Activated CD4-positive, alpha-beta memory T cell treated with anti-CD3 and anti-CD28 coated beads for 36 hours (primary cell): ENCODE measurements around the gene PKD1L1. TPM values are rescaled to one million over a fixed set of nuclear protein-coding genes. Genes with fewer than 3 reads are reported as not detected.
A peak's percentile ranks its signal among the peaks of the same experiment; 100 is the strongest.

ENCODE experiments used
- CTCF ChIA-PET: fragments of 350-600 bp; sonication (Branson Sonifier 250); formaldehyde crosslinking; loops from one replicate; lab custom pipeline; 2021; ENCODE audit warnings: antibody characterized with exemption, inconsistent platforms; lab: Charles Lee
- POLR2A ChIA-PET: fragments of 350-600 bp; sonication (Branson Sonifier 250); formaldehyde crosslinking; loops from one replicate; lab custom pipeline; 2021; ENCODE audit warnings: antibody characterized with exemption; lab: Charles Lee
- DNase-seq: peaks from one replicate; pipeline ENCODE4 v3.0.0-alpha.2; 2020
- H3K27ac Mint-ChIP-seq: one replicate; pipeline ENCODE4 v1.8.0; 2021; ENCODE audit warnings: mixed read lengths
- H3K27me3 Mint-ChIP-seq: one replicate; pipeline ENCODE4 v1.8.0; 2021; ENCODE audit warnings: mixed read lengths
- H3K36me3 Mint-ChIP-seq: one replicate; pipeline ENCODE4 v1.8.0; 2021; ENCODE audit warnings: mixed read lengths
- H3K4me1 Mint-ChIP-seq: one replicate; pipeline ENCODE4 v1.8.0; 2021; ENCODE audit warnings: low read depth, mixed read lengths
- H3K4me3 Mint-ChIP-seq: one replicate; pipeline ENCODE4 v1.8.0; 2021; ENCODE audit warnings: mild to moderate bottlenecking, mixed read lengths
- H3K9me3 Mint-ChIP-seq: one replicate; pipeline ENCODE4 v1.8.0; 2021; ENCODE audit warnings: mixed read lengths
- intact Hi-C: fragments of 100-400 bp; cut with micrococcal nuclease; formaldehyde crosslinking; loops from one replicate; pipeline ENCODE4 v1.15.1; 2023
- total RNA-seq, 2 experiments: library from RNA; stranded (reverse); gene quantifications; one replicate each; pipeline ENCODE4 v1.2.3, GENCODE V29; 2021

Gene PKD1L1
- total RNA-seq, 2 experiments from 2014 or later, result 0.17 to 0.19 TPM

DNA sequence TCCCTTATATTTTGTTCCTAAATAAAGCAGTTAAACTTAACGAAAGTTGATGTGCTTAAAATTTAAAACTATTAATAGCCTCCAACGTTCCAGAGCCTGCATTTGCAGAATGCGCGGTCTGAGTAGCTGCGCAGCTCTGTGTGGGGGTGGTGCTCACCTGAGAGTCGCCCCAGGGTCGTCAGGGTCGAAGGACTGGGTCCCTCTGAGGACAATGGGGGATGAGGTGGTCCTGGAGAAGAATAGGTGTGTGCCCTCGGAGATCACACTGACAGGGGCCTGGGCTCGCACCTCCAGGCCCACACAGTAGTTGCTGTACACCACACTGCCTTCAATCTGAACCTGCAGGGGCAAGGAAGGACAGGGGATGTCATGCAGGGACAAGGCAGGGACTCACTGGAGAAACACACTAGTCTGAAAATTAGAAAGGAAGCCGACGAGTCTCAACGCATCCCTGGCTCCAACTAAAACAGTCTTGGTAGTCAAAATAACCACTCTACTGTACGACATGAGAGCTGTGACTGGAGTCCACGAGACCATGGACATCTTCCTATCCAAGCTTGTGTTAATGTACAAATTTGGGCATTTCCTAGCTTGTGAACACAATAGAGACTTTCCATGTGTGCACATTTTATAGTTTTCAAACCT is 54.4 kb downstream of the PKD1L1 start:
- intact Hi-C loops, result no loop called here
- ChIA-PET POLR2A (interaction anchor here (0.7 kb wide), 1 partner anchor 156 kb away, joined by 4 read pairs; no protein-coding TSS in a partner anchor), CTCF (no interaction called here)
- DNase-seq, result no peak
- no peaks in the 10 kb centered on the region for H3K4me1 Mint-ChIP-seq
- no peaks in the 10 kb centered on the region for H3K36me3 Mint-ChIP-seq
- H3K27ac Mint-ChIP-seq, result no peak overlapping the region
- H3K4me3 Mint-ChIP-seq, result no peak overlapping the region
- no peaks in the 10 kb centered on the region for H3K27me3 Mint-ChIP-seq
- H3K9me3 Mint-ChIP-seq, result no peaks in the 10 kb centered on the region

DNA sequence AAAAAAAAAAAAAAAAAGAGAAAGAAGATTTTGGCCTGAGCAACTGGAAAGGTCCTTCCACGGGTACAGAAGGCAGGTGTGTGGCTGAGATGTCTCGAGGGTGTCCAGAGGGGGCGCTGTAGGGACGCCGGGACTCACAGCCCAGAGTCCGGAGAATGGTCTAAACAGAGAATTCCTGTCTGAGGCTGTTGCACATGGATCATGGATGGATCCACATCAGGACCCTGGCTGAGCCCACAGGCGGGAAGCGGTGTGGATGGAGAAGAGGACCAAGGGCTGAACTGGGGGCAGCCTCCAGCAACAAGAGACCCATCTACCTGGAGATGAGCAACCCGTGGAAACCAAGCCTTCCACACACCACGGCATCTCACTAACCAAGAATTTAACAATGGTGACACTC is 55.0 kb downstream of the PKD1L1 start:
- intact Hi-C loops, result no loop called here
- DNase-seq, result no peak
- no peaks in the 10 kb centered on the region for H3K9me3 Mint-ChIP-seq
- POLR2A ChIA-PET, result no interaction called here
- CTCF ChIA-PET, result no interaction called here
- no peak overlapping the region for H3K27ac Mint-ChIP-seq
- H3K4me3 Mint-ChIP-seq, result no peak overlapping the region
- H3K36me3 Mint-ChIP-seq, result no peaks in the 10 kb centered on the region
- no peaks in the 10 kb centered on the region for H3K4me1 Mint-ChIP-seq
- H3K27me3 Mint-ChIP-seq, result no peaks in the 10 kb centered on the region

DNA sequence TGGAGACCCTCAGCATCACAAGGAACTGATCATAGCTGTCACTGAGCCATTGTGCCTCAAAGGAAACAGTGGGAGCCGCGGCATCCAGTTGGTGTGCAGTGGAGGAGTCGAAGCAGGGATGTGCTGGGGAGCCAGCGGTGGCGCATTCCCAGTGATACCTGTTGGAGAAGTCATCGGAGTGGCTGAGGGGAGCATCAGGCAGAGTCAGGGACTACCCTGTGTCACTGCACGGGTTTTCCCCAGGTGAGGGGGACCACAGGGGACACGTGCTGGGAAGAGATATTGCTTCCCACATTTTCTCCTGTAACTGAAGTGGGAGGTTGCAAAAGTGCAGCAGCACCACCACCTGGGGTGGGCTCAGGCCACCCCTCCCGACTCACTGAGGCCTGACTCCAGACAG is 57.7 kb downstream of the PKD1L1 start:
- POLR2A ChIA-PET, result no interaction called here
- H3K27ac Mint-ChIP-seq, result no peak overlapping the region
- no peaks in the 10 kb centered on the region for H3K4me1 Mint-ChIP-seq
- no peaks in the 10 kb centered on the region for H3K9me3 Mint-ChIP-seq
- no peaks in the 10 kb centered on the region for H3K36me3 Mint-ChIP-seq
- no peaks in the 10 kb centered on the region for H3K27me3 Mint-ChIP-seq
- intact Hi-C loops, result no loop called here
- CTCF ChIA-PET, result no interaction called here
- no peak overlapping the region for H3K4me3 Mint-ChIP-seq
- no peak for DNase-seq

DNA sequence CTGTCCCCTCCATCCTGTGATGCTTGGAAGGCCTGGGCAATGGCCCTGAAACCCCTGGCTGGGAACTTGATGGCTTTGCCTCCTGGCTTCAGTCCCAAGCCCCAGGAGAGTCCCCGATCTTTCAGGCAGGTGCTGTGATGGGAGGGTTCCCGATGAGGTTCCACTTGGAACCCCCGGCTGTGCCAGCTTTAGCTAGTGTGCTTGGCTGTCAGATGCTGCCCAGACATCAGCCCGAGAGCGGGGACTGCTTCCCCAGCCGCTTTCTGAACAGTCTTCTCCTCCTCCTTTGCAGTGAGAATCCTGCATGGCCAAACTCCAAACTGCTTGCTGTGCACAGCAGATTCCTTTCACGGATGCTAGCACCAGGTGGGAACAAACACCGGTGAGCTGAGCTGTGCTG is 58.1 kb downstream of the PKD1L1 start:
- H3K36me3 Mint-ChIP-seq, result no peaks in the 10 kb centered on the region
- H3K4me1 Mint-ChIP-seq, result peaks cover 1% of the 10 kb centered on the region
- CTCF ChIA-PET, result no interaction called here
- H3K27me3 Mint-ChIP-seq, result no peaks in the 10 kb centered on the region
- no peak overlapping the region for H3K27ac Mint-ChIP-seq
- no peaks in the 10 kb centered on the region for H3K9me3 Mint-ChIP-seq
- DNase-seq, result no peak
- H3K4me3 Mint-ChIP-seq, result no peak overlapping the region
- POLR2A ChIA-PET, result no interaction called here
- intact Hi-C loops, result no loop called here

DNA sequence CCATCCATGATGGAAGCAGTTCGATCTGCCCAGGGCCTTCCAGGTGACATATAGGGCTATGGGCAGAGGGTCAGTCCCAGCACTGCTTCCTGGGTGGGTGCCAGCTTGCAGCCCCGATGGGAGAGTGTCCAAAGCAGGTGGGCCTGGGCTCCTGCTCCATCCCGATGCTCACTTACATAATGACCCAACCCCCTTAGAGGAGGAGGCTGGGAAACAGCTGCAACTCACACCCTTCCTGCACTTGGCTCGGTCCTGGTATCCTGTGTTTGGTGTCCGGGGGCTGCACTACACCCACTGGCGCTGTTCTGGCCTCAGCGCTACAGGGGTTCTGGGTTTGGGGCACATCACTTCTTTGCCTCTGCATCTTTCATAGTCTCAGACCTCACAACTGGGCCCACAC is 58.5 kb downstream of the PKD1L1 start:
- no peaks in the 10 kb centered on the region for H3K27me3 Mint-ChIP-seq
- no peaks in the 10 kb centered on the region for H3K9me3 Mint-ChIP-seq
- POLR2A ChIA-PET, result no interaction called here
- no peaks in the 10 kb centered on the region for H3K36me3 Mint-ChIP-seq
- H3K4me1 Mint-ChIP-seq, result peaks cover 4% of the 10 kb centered on the region
- intact Hi-C loops, result no loop called here
- H3K27ac Mint-ChIP-seq, result no peak overlapping the region
- no peak overlapping the region for H3K4me3 Mint-ChIP-seq
- CTCF ChIA-PET, result no interaction called here
- DNase-seq, result no peak

DNA sequence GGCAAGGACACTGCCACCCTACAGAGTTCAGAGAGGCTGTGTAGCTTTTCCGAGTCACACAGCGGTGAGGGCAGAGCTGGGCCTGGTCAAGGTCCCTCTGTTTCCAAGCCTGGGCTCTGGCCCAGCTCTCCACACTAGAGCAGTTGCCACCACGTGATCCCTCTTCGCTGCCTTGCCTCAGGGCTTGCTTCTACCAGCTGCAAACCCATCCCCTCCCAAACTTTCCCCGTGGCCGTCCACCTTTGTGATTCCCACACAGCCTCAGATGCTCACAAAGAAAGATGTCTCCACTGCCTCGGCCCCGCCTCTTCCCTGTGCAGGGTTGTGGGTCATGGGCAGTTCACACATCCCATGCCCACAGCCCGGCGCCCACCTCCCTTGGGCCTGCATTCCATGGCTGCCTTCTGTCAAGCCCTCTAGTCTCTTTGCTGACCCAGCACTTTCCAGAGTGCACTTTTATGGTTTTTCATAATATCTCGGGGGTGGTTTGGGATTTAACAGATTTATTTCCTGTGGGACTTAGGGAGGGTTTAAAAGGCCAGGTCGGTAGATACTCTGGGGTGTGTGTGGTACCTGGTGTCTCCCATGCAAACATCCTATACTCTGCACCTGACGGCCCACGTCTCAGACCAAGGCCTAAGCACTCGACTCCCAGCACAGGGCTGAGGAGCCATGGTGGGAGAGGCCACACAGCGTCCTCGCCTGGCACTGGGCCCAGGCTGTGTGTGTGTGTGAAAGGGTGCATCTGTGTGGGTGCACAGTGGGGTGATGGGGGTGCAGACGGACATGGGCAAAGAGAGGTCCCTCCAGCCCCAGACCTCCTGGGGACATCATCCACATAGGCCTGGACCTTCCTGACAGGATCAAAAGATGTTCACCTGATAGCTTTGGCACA is 59.6 kb downstream of the PKD1L1 start:
- no peaks in the 10 kb centered on the region for H3K36me3 Mint-ChIP-seq
- no peak overlapping the region for H3K27ac Mint-ChIP-seq
- H3K9me3 Mint-ChIP-seq, result no peaks in the 10 kb centered on the region
- DNase-seq, result no peak
- ChIA-PET CTCF (no interaction called here), POLR2A (no interaction called here)
- intact Hi-C loops, result no loop called here
- no peak overlapping the region for H3K4me3 Mint-ChIP-seq
- no peaks in the 10 kb centered on the region for H3K27me3 Mint-ChIP-seq
- H3K4me1 Mint-ChIP-seq, result peaks cover 4% of the 10 kb centered on the region

DNA sequence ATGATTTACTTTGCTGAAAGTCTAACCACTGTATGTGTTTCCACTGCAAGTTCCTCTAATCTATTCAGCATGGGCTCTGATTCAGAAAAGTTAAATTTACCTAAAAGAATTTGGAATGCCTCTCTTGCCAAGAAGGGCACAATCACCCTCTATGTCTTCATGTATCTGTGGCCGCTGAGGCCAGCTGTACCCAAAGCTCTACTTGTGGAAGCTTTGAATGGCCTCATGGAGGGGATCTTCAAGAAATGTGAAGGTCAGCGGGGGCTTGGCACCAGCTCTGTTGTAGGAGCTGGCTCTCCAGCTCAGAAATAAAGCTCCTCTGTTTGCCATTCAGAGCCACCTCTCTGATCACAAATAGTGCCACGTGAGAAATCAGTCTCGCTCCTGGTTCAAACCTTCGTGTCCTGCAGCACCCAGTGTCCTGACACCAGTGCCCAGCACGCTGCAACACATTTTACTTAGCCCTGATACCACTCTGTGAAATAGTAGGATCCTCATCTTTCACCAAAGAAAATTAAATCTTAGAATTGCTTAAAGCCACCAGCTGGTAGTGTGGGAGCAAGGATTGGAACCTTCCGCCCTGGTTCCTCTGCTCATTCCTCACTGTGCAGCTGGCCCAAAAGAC is 61.1 kb downstream of the PKD1L1 start:
- no peak overlapping the region for H3K4me3 Mint-ChIP-seq
- no peak for DNase-seq
- POLR2A ChIA-PET, result no interaction called here
- no peaks in the 10 kb centered on the region for H3K36me3 Mint-ChIP-seq
- peaks cover 4% of the 10 kb centered on the region for H3K4me1 Mint-ChIP-seq
- CTCF ChIA-PET, result no interaction called here
- intact Hi-C loops, result no loop called here
- no peak overlapping the region for H3K27ac Mint-ChIP-seq
- H3K9me3 Mint-ChIP-seq, result no peaks in the 10 kb centered on the region
- no peaks in the 10 kb centered on the region for H3K27me3 Mint-ChIP-seq

DNA sequence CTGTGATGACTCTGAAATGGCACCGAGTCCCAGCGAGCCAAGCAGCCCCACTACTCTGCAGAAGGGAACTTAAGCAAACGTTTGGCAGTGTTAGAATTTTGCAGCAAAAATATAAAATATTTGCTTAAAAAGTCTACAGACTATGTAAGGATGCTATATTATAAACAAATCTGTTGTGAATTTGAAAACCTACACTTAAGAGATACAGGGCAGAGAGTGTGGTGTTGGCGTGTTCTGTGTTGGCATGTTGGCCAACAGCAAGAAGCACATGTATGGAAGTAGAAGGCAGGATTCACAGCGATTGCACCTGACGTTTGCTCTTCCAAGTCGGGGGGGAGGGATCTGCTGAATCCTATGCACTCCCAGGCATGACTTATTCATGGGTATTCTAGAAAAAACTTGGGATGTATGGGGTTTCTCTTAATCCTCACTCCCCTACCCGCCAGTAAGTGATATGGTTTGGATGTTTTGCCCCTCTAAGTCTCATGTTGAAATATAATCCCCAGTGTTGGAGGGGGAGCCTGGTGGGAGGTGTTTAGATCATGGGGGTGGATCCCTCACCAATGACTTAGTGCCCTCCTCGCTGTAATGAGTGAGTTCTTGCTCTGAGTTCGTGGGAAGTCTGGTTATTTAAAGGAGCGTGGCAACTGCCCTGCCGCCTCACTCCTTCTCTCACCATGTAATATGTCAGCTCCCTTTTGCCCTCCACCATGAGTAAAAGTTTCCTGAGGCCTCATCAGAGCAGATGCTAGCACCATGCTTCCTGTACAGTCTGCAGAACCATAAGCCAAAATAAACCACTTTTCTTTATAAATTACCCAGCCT is 62.1 kb downstream of the PKD1L1 start:
- no peak overlapping the region for H3K27ac Mint-ChIP-seq
- CTCF ChIA-PET, result no interaction called here
- no peaks in the 10 kb centered on the region for H3K36me3 Mint-ChIP-seq
- H3K4me3 Mint-ChIP-seq, result no peak overlapping the region
- intact Hi-C loops, result loop anchor here (2.0 kb wide), 1 partner anchor 51 kb away; no protein-coding TSS in a partner anchor
- no peaks in the 10 kb centered on the region for H3K27me3 Mint-ChIP-seq
- H3K9me3 Mint-ChIP-seq, result no peaks in the 10 kb centered on the region
- H3K4me1 Mint-ChIP-seq, result peaks cover 4% of the 10 kb centered on the region
- no peak for DNase-seq
- POLR2A ChIA-PET, result no interaction called here

DNA sequence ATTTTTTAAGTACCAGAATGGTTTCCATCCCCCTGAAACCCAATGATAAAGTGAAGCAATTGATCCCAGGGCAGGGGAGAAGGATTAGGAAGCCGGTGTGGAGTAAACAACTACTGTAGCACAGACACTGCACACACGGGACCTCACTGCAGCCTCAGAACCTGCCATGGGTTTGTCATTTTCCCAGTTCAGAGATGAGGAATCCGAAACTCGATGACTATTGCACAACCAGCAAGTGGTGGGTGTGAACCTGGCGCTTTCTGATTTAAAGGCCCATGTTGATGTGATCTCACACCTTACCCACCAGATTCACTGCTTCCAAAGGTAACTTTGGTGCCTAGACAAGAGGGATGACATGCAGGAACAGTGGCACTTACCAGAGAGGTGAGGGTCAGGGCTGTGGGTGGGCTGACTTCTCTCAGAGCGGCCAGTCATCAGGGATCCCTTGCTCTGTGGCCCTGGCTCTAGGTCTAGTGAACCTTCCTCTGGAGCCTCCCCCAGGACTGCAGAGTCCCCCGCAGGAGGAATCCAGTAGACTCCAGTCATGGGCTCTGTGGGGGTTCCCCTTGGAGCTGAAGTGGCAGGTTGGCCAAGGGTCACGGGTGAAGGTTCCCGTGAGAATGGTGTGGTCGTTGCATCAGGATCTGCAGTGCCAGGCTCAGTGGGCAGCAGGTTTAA is 62.8 kb downstream of the PKD1L1 start:
- CTCF ChIA-PET, result no interaction called here

DNA sequence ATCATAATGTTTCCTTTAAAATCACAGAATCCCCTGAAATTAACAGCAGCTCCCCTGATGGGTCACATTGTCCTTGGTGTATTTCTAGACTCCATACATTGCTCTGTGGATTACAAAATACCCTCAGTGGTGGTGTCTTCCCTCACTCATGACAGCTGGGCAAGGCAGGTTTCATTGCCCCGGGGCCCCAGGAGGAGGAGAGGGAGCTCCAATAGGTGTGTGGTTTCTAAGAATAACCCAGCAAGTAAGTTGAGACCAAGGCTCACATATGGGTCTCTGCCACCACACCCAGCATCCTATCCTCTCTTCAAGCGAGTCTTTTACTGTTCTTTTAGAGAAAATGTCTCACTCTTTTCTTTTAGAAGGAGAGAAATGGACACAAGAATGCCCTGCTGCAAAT is 63.6 kb downstream of the PKD1L1 start:
- CTCF ChIA-PET, result no interaction called here
- intact Hi-C loops, result loop anchor here (2.0 kb wide), 1 partner anchor 52 kb away; no protein-coding TSS in a partner anchor
- DNase-seq, result no peak
- no peaks in the 10 kb centered on the region for H3K36me3 Mint-ChIP-seq
- no peak overlapping the region for H3K4me3 Mint-ChIP-seq
- POLR2A ChIA-PET, result no interaction called here
- no peaks in the 10 kb centered on the region for H3K27me3 Mint-ChIP-seq
- H3K9me3 Mint-ChIP-seq, result no peaks in the 10 kb centered on the region
- peaks cover 4% of the 10 kb centered on the region for H3K4me1 Mint-ChIP-seq
- no peak overlapping the region for H3K27ac Mint-ChIP-seq

More for the DNA sequence above, 62.8 kb downstream of the PKD1L1 start:
- intact Hi-C loops, result loop anchor here (2.0 kb wide), 1 partner anchor 51 kb away; no protein-coding TSS in a partner anchor
- peak; percentile 63 for DNase-seq
- H3K4me1 Mint-ChIP-seq, result peaks cover 4% of the 10 kb centered on the region
- no peaks in the 10 kb centered on the region for H3K9me3 Mint-ChIP-seq
- no peak overlapping the region for H3K4me3 Mint-ChIP-seq
- H3K27ac Mint-ChIP-seq, result no peak overlapping the region
- H3K27me3 Mint-ChIP-seq, result no peaks in the 10 kb centered on the region
- H3K36me3 Mint-ChIP-seq, result no peaks in the 10 kb centered on the region
- POLR2A ChIA-PET, result no interaction called here

DNA sequence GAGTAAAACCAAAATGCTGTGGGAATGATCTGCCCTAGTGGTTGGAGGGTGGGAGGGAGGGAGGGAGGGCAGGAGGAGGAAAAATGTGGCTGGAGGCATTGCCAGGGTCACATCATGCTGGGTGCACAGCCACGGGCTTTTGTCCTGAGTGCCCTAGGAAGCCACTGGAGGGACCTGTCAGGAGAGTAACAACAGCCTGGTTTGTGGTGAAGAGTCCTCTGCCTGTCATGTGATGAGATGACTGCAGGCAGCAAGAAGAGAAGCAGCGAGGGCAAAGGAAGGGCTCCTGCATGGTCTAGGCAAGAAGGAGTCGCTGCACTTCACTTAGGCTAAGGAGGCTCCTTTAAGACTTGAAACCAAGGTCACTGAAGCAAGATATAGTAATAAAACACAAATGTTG is 65.6 kb downstream of the PKD1L1 start:
- no peak overlapping the region for H3K27ac Mint-ChIP-seq
- no peaks in the 10 kb centered on the region for H3K27me3 Mint-ChIP-seq
- POLR2A ChIA-PET, result no interaction called here
- H3K36me3 Mint-ChIP-seq, result no peaks in the 10 kb centered on the region
- no peak overlapping the region for H3K4me3 Mint-ChIP-seq
- H3K4me1 Mint-ChIP-seq, result peaks cover 4% of the 10 kb centered on the region
- H3K9me3 Mint-ChIP-seq, result no peaks in the 10 kb centered on the region
- intact Hi-C loops, result no loop called here
- DNase-seq, result no peak
- CTCF ChIA-PET, result no interaction called here
